HEK293 (cell line): ENCODE results near the gene LST1.
A peak's percentile ranks its signal among the peaks of the same experiment; 100 is the strongest.

ENCODE experiments used
- ATF2 ChIP-seq: fragments of 450-650 bp; formaldehyde crosslinking; IDR thresholded peaks from 2 replicates; pipeline ENCODE4 v1.5.1; 2016; ENCODE audit warnings: missing biosample characterization, missing genetic modification characterization, low read depth
- BCL11A ChIP-seq: fragments of 450-650 bp; formaldehyde crosslinking; IDR thresholded peaks from 2 replicates; pipeline ENCODE4 v1.5.1; 2016; ENCODE audit warnings: low read depth, missing biosample characterization, missing genetic modification characterization
- BCL11B ChIP-seq: fragments of 450-650 bp; formaldehyde crosslinking; IDR thresholded peaks from 2 replicates; pipeline ENCODE4 v1.5.1; 2016; ENCODE audit warnings: low read depth, missing biosample characterization, missing genetic modification characterization
- FEZF1 ChIP-seq: fragments of 450-650 bp; formaldehyde crosslinking; IDR thresholded peaks from 2 replicates; pipeline ENCODE4 v1.5.1; 2016; ENCODE audit warnings: missing biosample characterization, missing genetic modification characterization
- HIC1 ChIP-seq: fragments of 450-650 bp; formaldehyde crosslinking; IDR thresholded peaks from 2 replicates; pipeline ENCODE4 v1.5.1; 2016; ENCODE audit warnings: missing biosample characterization, missing genetic modification characterization
- KLF16 ChIP-seq: fragments of 450-650 bp; formaldehyde crosslinking; IDR thresholded peaks from 2 replicates; pipeline ENCODE4 v1.5.1; 2017; ENCODE audit warnings: missing biosample characterization, missing genetic modification characterization
- OVOL3 ChIP-seq: fragments of 450-650 bp; formaldehyde crosslinking; IDR thresholded peaks from 2 replicates; pipeline ENCODE4 v1.5.1; 2016; ENCODE audit warnings: missing biosample characterization, missing genetic modification characterization
- PATZ1 ChIP-seq: fragments of 450-650 bp; formaldehyde crosslinking; IDR thresholded peaks from 2 replicates; pipeline ENCODE4 v1.5.1; 2016; ENCODE audit warnings: missing biosample characterization, missing genetic modification characterization
- SP3 ChIP-seq: fragments of 450-650 bp; formaldehyde crosslinking; IDR thresholded peaks from 2 replicates; pipeline ENCODE4 v1.5.1; 2016; ENCODE audit warnings: missing biosample characterization, missing genetic modification characterization
- ZBTB26 ChIP-seq: fragments of 450-650 bp; formaldehyde crosslinking; optimal IDR thresholded peaks from 2 replicates; pipeline ENCODE3; 2016; ENCODE audit warnings: missing biosample characterization, mild to moderate bottlenecking, missing genetic modification characterization
- ZBTB7A ChIP-seq: fragments of 450-650 bp; formaldehyde crosslinking; IDR thresholded peaks from 2 replicates; pipeline ENCODE4 v1.5.1; 2016; ENCODE audit warnings: low read depth, missing biosample characterization, missing genetic modification characterization
- ZEB2 ChIP-seq: fragments of 450-650 bp; formaldehyde crosslinking; IDR thresholded peaks from 2 replicates; pipeline ENCODE4 v1.5.1; 2016; ENCODE audit warnings: missing biosample characterization, missing genetic modification characterization
- ZNF155 ChIP-seq: fragments of 450-650 bp; formaldehyde crosslinking; IDR thresholded peaks from 2 replicates; pipeline ENCODE4 v1.5.1; 2016; ENCODE audit warnings: missing biosample characterization, missing genetic modification characterization
- ZNF157 ChIP-seq: fragments of 450-650 bp; formaldehyde crosslinking; IDR thresholded peaks from 2 replicates; pipeline ENCODE4 v1.5.1; 2016; ENCODE audit warnings: missing biosample characterization, missing genetic modification characterization
- ZNF169 ChIP-seq: fragments of 450-650 bp; formaldehyde crosslinking; IDR thresholded peaks from 2 replicates; pipeline ENCODE4 v1.5.1; 2016; ENCODE audit warnings: missing biosample characterization, missing genetic modification characterization
- ZNF211 ChIP-seq: fragments of 450-650 bp; formaldehyde crosslinking; IDR thresholded peaks from 2 replicates; pipeline ENCODE4 v1.5.1; 2016; ENCODE audit warnings: low read depth, missing biosample characterization, missing genetic modification characterization
- ZNF214 ChIP-seq: fragments of 450-650 bp; formaldehyde crosslinking; IDR thresholded peaks from 2 replicates; pipeline ENCODE4 v1.5.1; 2017; ENCODE audit warnings: missing biosample characterization, mild to moderate bottlenecking, missing genetic modification characterization, borderline replicate concordance
- ZNF239 ChIP-seq: fragments of 450-650 bp; formaldehyde crosslinking; IDR thresholded peaks from 2 replicates; pipeline ENCODE4 v1.5.1; 2016; ENCODE audit warnings: missing biosample characterization, missing genetic modification characterization
- ZNF26 ChIP-seq: fragments of 450-650 bp; formaldehyde crosslinking; IDR thresholded peaks from 2 replicates; pipeline ENCODE4 v1.5.1; 2016; ENCODE audit warnings: missing biosample characterization, missing genetic modification characterization
- ZNF391 ChIP-seq: fragments of 450-650 bp; formaldehyde crosslinking; IDR thresholded peaks from 2 replicates; pipeline ENCODE4 v1.5.1; 2016; ENCODE audit warnings: low read depth, missing biosample characterization, missing genetic modification characterization, borderline replicate concordance
- ZNF449 ChIP-seq: fragments of 450-650 bp; formaldehyde crosslinking; IDR thresholded peaks from 2 replicates; pipeline ENCODE4 v1.5.1; 2017; ENCODE audit warnings: missing biosample characterization, mild to moderate bottlenecking, missing genetic modification characterization, moderate library complexity
- ZNF488 ChIP-seq: fragments of 450-650 bp; formaldehyde crosslinking; IDR thresholded peaks from 2 replicates; pipeline ENCODE4 v1.5.1; 2016; ENCODE audit warnings: missing biosample characterization, missing genetic modification characterization
- ZNF521 ChIP-seq: fragments of 450-650 bp; formaldehyde crosslinking; IDR thresholded peaks from 2 replicates; pipeline ENCODE4 v1.5.1; 2017; ENCODE audit warnings: missing biosample characterization, mild to moderate bottlenecking, missing genetic modification characterization
- ZNF549 ChIP-seq: fragments of 450-650 bp; IDR thresholded peaks from 2 replicates; pipeline ENCODE4 v1.5.1; 2018; ENCODE audit warnings: missing biosample characterization, missing genetic modification characterization, mild to moderate bottlenecking, inconsistent platforms, moderate library complexity
- ZNF558 ChIP-seq: fragments of 450-650 bp; formaldehyde crosslinking; IDR thresholded peaks from 2 replicates; pipeline ENCODE4 v1.5.1; 2016; ENCODE audit warnings: missing biosample characterization, missing genetic modification characterization
- ZNF561 ChIP-seq: fragments of 450-650 bp; IDR thresholded peaks from 2 replicates; pipeline ENCODE4 v1.5.1; 2018; ENCODE audit warnings: missing biosample characterization, missing genetic modification characterization, borderline replicate concordance
- ZNF654 ChIP-seq: fragments of 450-650 bp; formaldehyde crosslinking; IDR thresholded peaks from 2 replicates; pipeline ENCODE4 v1.5.1; 2016; ENCODE audit warnings: low read depth, missing biosample characterization, missing genetic modification characterization
- ZNF768 ChIP-seq: fragments of 450-650 bp; formaldehyde crosslinking; IDR thresholded peaks from 2 replicates; pipeline ENCODE4 v1.5.1; 2018; ENCODE audit warnings: missing biosample characterization, mild to moderate bottlenecking, missing genetic modification characterization
- ZNF776 ChIP-seq: fragments of 450-650 bp; formaldehyde crosslinking; IDR thresholded peaks from 2 replicates; pipeline ENCODE4 v1.5.0; 2017; ENCODE audit warnings: missing biosample characterization, missing genetic modification characterization, borderline replicate concordance
- ZNF837 ChIP-seq: fragments of 450-650 bp; formaldehyde crosslinking; IDR thresholded peaks from 2 replicates; pipeline ENCODE4 v1.5.1; 2016; ENCODE audit warnings: missing biosample characterization, missing genetic modification characterization

LST1 gene

GRCh38 chr6:31546339-31546957 is 39.6 kb upstream of the LST1 start, which contains the start of gene ATP6V1G2 (continued):
- no peak for TF ChIP-seq ZNF549 (tag by site-specific recombination)
- no peak for TF ChIP-seq ZNF488 (tag by site-specific recombination)
- TF ChIP-seq OVOL3 = no peak
- TF ChIP-seq ZNF214 (tag by site-specific recombination) = no peak
- TF ChIP-seq ZNF157 (tag by site-specific recombination) = no peak
- TF ChIP-seq BCL11A (tag by site-specific recombination) = no peak
- TF ChIP-seq ATF2 = no peak
- no peak for TF ChIP-seq ZBTB26 (tag by site-specific recombination)
- no peak for TF ChIP-seq ZNF26 (tag by site-specific recombination)
- peak; percentile 72 for TF ChIP-seq FEZF1 (tag by site-specific recombination)
- no peak for TF ChIP-seq ZNF768 (tag by site-specific recombination)
- TF ChIP-seq ZNF561 (tag by site-specific recombination) = 0 out of 2 replicates have a peak, but pooled peaks have one; percentile 39
- TF ChIP-seq ZNF654 (tag by site-specific recombination) = peak; percentile 99
- TF ChIP-seq ZNF449 (tag by site-specific recombination) = no peak
- TF ChIP-seq ZBTB7A (tag by site-specific recombination) = no peak
- no peak for TF ChIP-seq ZNF776 (tag by site-specific recombination)
- TF ChIP-seq ZNF155 (tag by site-specific recombination) = no peak
- TF ChIP-seq ZNF521 (tag by site-specific recombination) = no peak
- peak; percentile 26; the same call in 1 of the 2 replicates for TF ChIP-seq KLF16 (tag by site-specific recombination)
- peak; percentile 85; the same call in 1 of the 2 replicates for TF ChIP-seq ZEB2 (tag by site-specific recombination)
- no peak for TF ChIP-seq HIC1 (tag by site-specific recombination)
- TF ChIP-seq ZNF211 = no peak
- no peak for TF ChIP-seq ZNF558
- no peak for TF ChIP-seq BCL11B (tag by site-specific recombination)
- no peak for TF ChIP-seq ZNF837
- TF ChIP-seq SP3 (tag by site-specific recombination) = peak; percentile 36
- no peak for TF ChIP-seq ZNF239 (tag by site-specific recombination)
- TF ChIP-seq PATZ1 = 0 out of 2 replicates have a peak, but pooled peaks have one; percentile 30
- TF ChIP-seq ZNF391 = no peak
- TF ChIP-seq ZNF169 = no peak
